ENCODE measurements around the gene NUMB. TPM values are rescaled to one million over a fixed set of nuclear protein-coding genes. Genes with fewer than 3 reads are reported as not detected.
A peak's percentile ranks its signal among the peaks of the same experiment; 100 is the strongest.

The NUMB gene
- total RNA-seq, 4 donors from 2014 or later = 105 to 125 (median 117) TPM

GRCh38 chr14:73227812-73228781 lies 230.2 kb downstream of the NUMB start:
- Histone ChIP-seq H3K4me1 (peaks cover 0 to 13% (median 0%) of the 10 kb centered on the region in 4 donors), H3K36me3 (peaks cover 0 to 6% (median 0%) of the 10 kb centered on the region in 3 donors), H3K27ac (peak overlapping the region in 3 of 4 donors; percentile 14 to 52 (median 42)), H3K4me3 (no peak overlapping the region), H3K9me3 (no peaks in the 10 kb centered on the region), H3K27me3 (no peaks in the 10 kb centered on the region)
- TF ChIP-seq CTCF (IDR thresholded peaks at IDR 0.05) = no peak
- no peak for TF ChIP-seq POLR2A (IDR thresholded peaks at IDR 0.05)
- no peak for DNase-seq

- DNase-seq = no peak
- TF ChIP-seq CTCF (IDR thresholded peaks at IDR 0.05) = no peak
- H3K27me3 ChIP-seq = no peaks in the 10 kb centered on the region
- H3K27ac ChIP-seq = no peak overlapping the region
- peaks cover 0 to 13% (median 0%) of the 10 kb centered on the region in 4 donors for H3K4me1 ChIP-seq
- H3K4me3 ChIP-seq = no peak overlapping the region
- H3K36me3 ChIP-seq = peaks cover 0 to 30% (median 0%) of the 10 kb centered on the region in 3 donors
- H3K9me3 ChIP-seq = no peaks in the 10 kb centered on the region
Observed at GRCh38 chr14:73225496-73225895, 232.8 kb downstream of the NUMB start.

Small RNA genes lying within 50 kb of the gene (small RNA-seq; reads per million reads assigned to genes)
- gene RNU6-419P = 0 reads per million in 2 donors

Other genes with a start within 250 kb of the NUMB start
- 10 to 100 TPM in 2 of 4 donors, 1 to 10 TPM in 2; 8.1 to 27.2 (median 12.7) TPM for gene PAPLN, start 221.0 kb downstream of the NUMB start, total RNA-seq
- gene RIOX1, start 32.4 kb upstream of the NUMB start, total RNA-seq = 10 to 100 TPM; 11.4 to 14.7 (median 12.5) TPM
- 10 to 100 TPM in 3 of 4 donors, 1 to 10 TPM in 1; 4.1 to 14.1 (median 11.4) TPM for gene ACOT1, start 78.6 kb upstream of the NUMB start, total RNA-seq
- 1 to 10 TPM in 2 of 4 donors, under 1 TPM in 1, not detected in 1; 0.88 to 2.2 (median 1.5) TPM for gene HEATR4, start 100.4 kb upstream of the NUMB start, total RNA-seq
- 10 to 100 TPM; 26.2 to 76.9 (median 37.8) TPM for gene ACOT2, start 110.7 kb upstream of the NUMB start, total RNA-seq
- 1 to 10 TPM in 3 of 4 donors, not detected in 1; 4.3 to 4.8 (median 4.7) TPM for gene ACOT4, start 133.3 kb upstream of the NUMB start, total RNA-seq
- not detected for gene ACOT6, start 154.0 kb upstream of the NUMB start, total RNA-seq
- 1 to 10 TPM; 1.7 to 7.6 (median 4.6) TPM for gene DNAL1, start 186.4 kb upstream of the NUMB start, total RNA-seq